Skeletal muscle tissue (tissue), 4 donors: ENCODE results near the gene GJC2. TPM values are rescaled to one million over a fixed set of nuclear protein-coding genes. Genes with fewer than 3 reads are reported as not detected.

ENCODE experiments used
- H3K27ac ChIP-seq: one replicate; pipeline ENCODE4 v1.7.0; 2013; ENCODE audit warnings: mild to moderate bottlenecking, low read depth, low read length, inconsistent platforms
- H3K27me3 ChIP-seq, 3 donors: one replicate each; pipeline ENCODE4 v1.7.0; 2013; ENCODE audit warnings: low read length in 3 of 3; ENCODE audit not compliant: control insufficient read depth in 3 of 3, insufficient read depth in 3 of 3
- H3K36me3 ChIP-seq, 3 donors: one replicate each; pipeline ENCODE4 v1.7.0; 2013; ENCODE audit warnings: low read length in 3 of 3; ENCODE audit not compliant: control insufficient read depth in 3 of 3, insufficient read depth in 3 of 3
- H3K4me1 ChIP-seq, 3 donors: one replicate each; pipeline ENCODE4 v1.7.0; 2013; ENCODE audit warnings: low read length in 3 of 3, mild to moderate bottlenecking in 3 of 3; ENCODE audit not compliant: control insufficient read depth in 3 of 3, insufficient read depth in 3 of 3
- H3K4me3 ChIP-seq, 3 donors: one replicate each; pipeline ENCODE4 v1.7.0; 2013; ENCODE audit warnings: low read length in 3 of 3
- H3K9ac ChIP-seq, 3 donors: one replicate each; pipeline ENCODE4 v1.7.0; 2013; ENCODE audit warnings: low read length in 3 of 3, mild to moderate bottlenecking in 3 of 3, moderate library complexity in 2 of 3, low read depth in 1 of 3
- H3K9me3 ChIP-seq, 3 donors: one replicate each; pipeline ENCODE4 v1.7.0; 2013; ENCODE audit warnings: low read length in 3 of 3; ENCODE audit not compliant: control insufficient read depth in 3 of 3
- total RNA-seq: library from RNA; depleted of rRNA; stranded (reverse); fragments of >200 nt; gene quantifications from one replicate; pipeline ENCODE4 v1.2.3, GENCODE V29; 2014
- donor health status: Osteomylitis.

The GJC2 gene
- total RNA-seq, 1 donor from 2014 or later = 1.6 TPM

- peak overlapping the region; percentile 54 for H3K27ac ChIP-seq
- peaks cover 18 to 36% (median 21%) of the 10 kb centered on the region in 3 donors for H3K27me3 ChIP-seq
- H3K4me1 ChIP-seq = peaks cover 40 to 54% (median 53%) of the 10 kb centered on the region in 3 donors
- H3K9ac ChIP-seq = peak overlapping the region in 2 of 3 donors; percentile 43 to 62
- H3K36me3 ChIP-seq = no peaks in the 10 kb centered on the region
- H3K9me3 ChIP-seq = no peaks in the 10 kb centered on the region
- no peak overlapping the region for H3K4me3 ChIP-seq
These were observed 12.7 kb downstream of the GJC2 start for GRCh38 chr1:228162286-228163006.

- Histone ChIP-seq H3K4me1 (peaks cover 40 to 52% (median 52%) of the 10 kb centered on the region in 3 donors), H3K27ac (peak overlapping the region; percentile 54), H3K36me3 (no peaks in the 10 kb centered on the region), H3K4me3 (no peak overlapping the region), H3K27me3 (peaks cover 14 to 30% (median 15%) of the 10 kb centered on the region in 3 donors), H3K9me3 (no peaks in the 10 kb centered on the region), H3K9ac (peak overlapping the region; percentile 38 to 62 (median 43))
These were observed 13.4 kb downstream of the GJC2 start for GRCh38 chr1:228163007-228163753.

- H3K4me3 ChIP-seq = peak overlapping the region in 1 of 3 donors; percentile 29
- H3K9me3 ChIP-seq = no peaks in the 10 kb centered on the region
- peak overlapping the region; percentile 99 for H3K27ac ChIP-seq
- H3K36me3 ChIP-seq = no peaks in the 10 kb centered on the region
- H3K4me1 ChIP-seq = peaks cover 40 to 50% (median 49%) of the 10 kb centered on the region in 3 donors
- peak overlapping the region in 1 of 3 donors; percentile 62 for H3K9ac ChIP-seq
- H3K27me3 ChIP-seq = peaks cover 10 to 24% (median 11%) of the 10 kb centered on the region in 3 donors
These were observed 14.2 kb downstream of the GJC2 start for GRCh38 chr1:228163776-228164519.

GRCh38 chr1:228164561-228165371 lies 15.0 kb downstream of the GJC2 start:
- Histone ChIP-seq H3K4me3 (peak overlapping the region; percentile 85 to 89 (median 87)), H3K4me1 (peaks cover 40 to 52% (median 50%) of the 10 kb centered on the region in 3 donors), H3K27me3 (peaks cover 5 to 16% (median 5%) of the 10 kb centered on the region in 3 donors), H3K27ac (peak overlapping the region; percentile 99), H3K9ac (peak overlapping the region; percentile 80 to 86 (median 85)), H3K9me3 (no peaks in the 10 kb centered on the region), H3K36me3 (no peaks in the 10 kb centered on the region)

GRCh38 chr1:228165372-228166169 lies 15.8 kb downstream of the GJC2 start, which contains the start of gene IBA57:
Gene IBA57 (plus strand): TSS chr1:228165804. CDS start chr1:228165817, 13 bp downstream.
- Histone ChIP-seq H3K9ac (peak within 1 kb of the TSS; percentile 92 to 99 (median 97)), H3K27me3 (peaks cover 2 to 11% (median 4%) of the 10 kb centered on the region in 3 donors), H3K36me3 (no peaks in the 10 kb centered on the region), H3K27ac (peak within 1 kb of the TSS; percentile 99), H3K4me1 (peaks cover 40 to 52% (median 50%) of the 10 kb centered on the region in 3 donors), H3K4me3 (peak within 1 kb of the TSS; percentile 85 to 89 (median 87)), H3K9me3 (no peaks in the 10 kb centered on the region)

GRCh38 chr1:228166170-228166936 lies 16.6 kb downstream of the GJC2 start:
- Histone ChIP-seq H3K9me3 (no peaks in the 10 kb centered on the region), H3K4me1 (peaks cover 38 to 51% (median 49%) of the 10 kb centered on the region in 3 donors)

GRCh38 chr1:228168563-228169270 lies 19.0 kb downstream of the GJC2 start:
- Histone ChIP-seq H3K27me3 (no peaks in the 10 kb centered on the region), H3K27ac (no peak overlapping the region), H3K9ac (peak overlapping the region in 2 of 3 donors; percentile 3 to 35)

More at GRCh38 chr1:228166170-228166936, 16.6 kb downstream of the GJC2 start:
- Histone ChIP-seq H3K4me3 (peak overlapping the region; percentile 71 to 83 (median 77)), H3K36me3 (no peaks in the 10 kb centered on the region), H3K27ac (peak overlapping the region; percentile 99), H3K9ac (peak overlapping the region; percentile 92 to 99 (median 97)), H3K27me3 (peaks cover 2 to 9% (median 2%) of the 10 kb centered on the region in 3 donors)

GRCh38 chr1:228169345-228169744 lies 19.6 kb downstream of the GJC2 start:
- H3K4me3 ChIP-seq = no peak overlapping the region
- H3K27ac ChIP-seq = no peak overlapping the region
- peaks cover 12 to 37% (median 30%) of the 10 kb centered on the region in 3 donors for H3K4me1 ChIP-seq
- no peaks in the 10 kb centered on the region for H3K9me3 ChIP-seq
- H3K9ac ChIP-seq = no peak overlapping the region
- H3K27me3 ChIP-seq = no peaks in the 10 kb centered on the region
- H3K36me3 ChIP-seq = no peaks in the 10 kb centered on the region

More at GRCh38 chr1:228168563-228169270, 19.0 kb downstream of the GJC2 start:
- Histone ChIP-seq H3K4me1 (peaks cover 18 to 41% (median 36%) of the 10 kb centered on the region in 3 donors), H3K4me3 (no peak overlapping the region), H3K9me3 (no peaks in the 10 kb centered on the region), H3K36me3 (no peaks in the 10 kb centered on the region)
